HepG2 (cell line): Measurements from ENCODE around the gene MYADML2. TPM values are rescaled to one million over a fixed set of nuclear protein-coding genes. Genes with fewer than 3 reads are reported as not detected.

Experiments
- ATF6 ChIP-seq: sonication (generic); formaldehyde crosslinking; conservative IDR thresholded peaks from 2 replicates; pipeline ENCODE4 v1.4.0; 2020; ENCODE audit warnings: missing genetic modification reagents
- GATAD1 ChIP-seq: IDR thresholded peaks from 2 replicates; pipeline ENCODE4 v1.6.1; 2016; ENCODE audit warnings: missing genetic modification reagents, missing compliant biosample characterization
- HIVEP1 ChIP-seq: sonication (generic); formaldehyde crosslinking; IDR thresholded peaks from 2 replicates; pipeline ENCODE4 v1.4.0; 2020; ENCODE audit warnings: mild to moderate bottlenecking, missing genetic modification reagents
- NFE2L1 ChIP-seq: sonication (generic); formaldehyde crosslinking; IDR thresholded peaks from 2 replicates; pipeline ENCODE4 v1.4.0; 2020; ENCODE audit warnings: missing genetic modification reagents, mild to moderate bottlenecking, borderline replicate concordance
- NFIC ChIP-seq: IDR thresholded peaks from 2 replicates; pipeline ENCODE4 v1.6.1; 2012; ENCODE audit warnings: mild to moderate bottlenecking, low read length, inconsistent platforms
- NFRKB ChIP-seq: fragments of 450-650 bp; IDR thresholded peaks from 2 replicates; pipeline ENCODE4 v1.6.1; 2017
- POLR2AphosphoS2 ChIP-seq: IDR thresholded peaks from 2 replicates; pipeline ENCODE4 v1.6.1; 2011; ENCODE audit warnings: low read depth, low read length, improper control_type of control experiment
- SALL2 ChIP-seq: sonication (generic); formaldehyde crosslinking; IDR thresholded peaks from 2 replicates; pipeline ENCODE4 v1.8.1; 2023; ENCODE audit warnings: mild to moderate bottlenecking, missing genetic modification reagents, inconsistent platforms
- SOX6 ChIP-seq, 2 experiments: fragments of 450-650 bp in 1 of 2; sonication (generic) in 1 of 2; formaldehyde crosslinking in 1 of 2; IDR thresholded peaks; 2 replicates each; pipeline versions ENCODE4 v1.4.0 to v1.6.1; 2017 to 2020; ENCODE audit warnings: antibody characterized with exemption in 1 of 2, mild to moderate bottlenecking in 1 of 2, missing genetic modification reagents in 1 of 2
- TBX3 ChIP-seq: fragments of 450-650 bp; IDR thresholded peaks from 2 replicates; pipeline ENCODE4 v1.6.1; 2017; ENCODE audit warnings: antibody characterized with exemption, mild to moderate bottlenecking, inconsistent platforms, borderline replicate concordance
- TCF12 ChIP-seq, 2 experiments: fragments of 450-650 bp in 1 of 2; sonication (generic) in 1 of 2; formaldehyde crosslinking in 1 of 2; IDR thresholded peaks; 2 replicates each; pipeline versions ENCODE4 v1.6.1 to v1.8.0; 2017 to 2022; ENCODE audit warnings: antibody characterized with exemption in 1 of 2, mild to moderate bottlenecking in 1 of 2, missing genetic modification reagents in 1 of 2, moderate library complexity in 1 of 2
- YEATS2 ChIP-seq: sonication (generic); formaldehyde crosslinking; IDR thresholded peaks from 2 replicates; pipeline ENCODE4 v1.4.0; 2020; ENCODE audit warnings: missing genetic modification reagents, borderline replicate concordance
- ZNF224 ChIP-seq: sonication (generic); formaldehyde crosslinking; IDR thresholded peaks from 2 replicates; pipeline ENCODE4 v1.5.0; 2020; ENCODE audit warnings: mild to moderate bottlenecking, missing genetic modification reagents
- ZNF317 ChIP-seq: sonication (generic); formaldehyde crosslinking; IDR thresholded peaks from 2 replicates; pipeline ENCODE4 v1.5.0; 2020; ENCODE audit warnings: mild to moderate bottlenecking, missing genetic modification reagents
- ZNF572 ChIP-seq: sonication (generic); formaldehyde crosslinking; IDR thresholded peaks from 2 replicates; pipeline ENCODE4 v1.5.1; 2020; ENCODE audit warnings: mild to moderate bottlenecking, missing genetic modification reagents
- ZNF670 ChIP-seq: sonication (generic); formaldehyde crosslinking; IDR thresholded peaks from 2 replicates; pipeline ENCODE4 v1.8.0; 2022; ENCODE audit warnings: mild to moderate bottlenecking, missing genetic modification reagents, borderline replicate concordance
- ZNF746 ChIP-seq: sonication (generic); formaldehyde crosslinking; IDR thresholded peaks from 2 replicates; pipeline ENCODE4 v1.8.0; 2022; ENCODE audit warnings: mild to moderate bottlenecking, missing genetic modification reagents
- ZNF781 ChIP-seq: sonication (generic); formaldehyde crosslinking; IDR thresholded peaks from 2 replicates; pipeline ENCODE4 v1.5.1; 2020; ENCODE audit warnings: borderline replicate concordance, mild to moderate bottlenecking, missing genetic modification reagents; ENCODE audit errors: not compliant biosample characterization
- ZNF879 ChIP-seq: sonication (generic); formaldehyde crosslinking; IDR thresholded peaks from 2 replicates; pipeline ENCODE4 v1.8.1; 2023; ENCODE audit warnings: missing genetic modification reagents
- polyA plus RNA-seq, 8 experiments: library from polyadenylated mRNA; depleted of rRNA in 3 of 8; stranded (reverse) in 7 of 8; unstranded in 1 of 8; fragments of >200 nt; fragmentation: Illumina TruSeq in 4 of 8; extraction: Trizol in 4 of 8; gene quantifications; 2 replicates each; pipeline versions ENCODE4 v1.2.1 to v1.2.3, GENCODE V29; 2011 to 2016; ENCODE audit warnings: low read depth in 4 of 8, missing spikeins in 1 of 8, mixed read lengths in 1 of 8; ENCODE audit not compliant: insufficient read depth in 1 of 8
- total RNA-seq, 5 experiments: library from RNA; depleted of rRNA; stranded (reverse); fragments of >200 nt; fragmentation: Illumina TruSeq; extraction: Trizol; gene quantifications; 2 replicates each; pipeline ENCODE4 v1.2.3, GENCODE V29; 2016; ENCODE audit warnings: low read depth in 1 of 5
- TF ChIP-seq, protein P1 (sequence below): sonication (generic); formaldehyde crosslinking; IDR thresholded peaks from 2 replicates; pipeline ENCODE4 v1.4.0; 2020; ENCODE audit warnings: missing genetic modification reagents
- TF ChIP-seq, protein P2 (sequence below): sonication (generic); formaldehyde crosslinking; IDR thresholded peaks from 2 replicates; pipeline ENCODE4 v1.5.0; 2020; ENCODE audit warnings: missing genetic modification reagents, mild to moderate bottlenecking, borderline replicate concordance

MYADML2 gene
- total and polyA plus RNA-seq, 2 of the 13 experiments (the other 11 are each of a cell fraction or from before 2014, with no cell fraction given), result not detected

- no peak for TF ChIP-seq ATF6 (CRISPR knock-in tag)
- no peak for TF ChIP-seq TCF12 (IDR thresholded peaks at IDR 0.05)
- TF ChIP-seq TCF12 (CRISPR knock-in tag; IDR thresholded peaks at IDR 0.05), result no peak
- TF ChIP-seq NFIC, result no peak
- no peak for TF ChIP-seq POLR2AphosphoS2
- TF ChIP-seq HIVEP1 (CRISPR knock-in tag), result peak; percentile 20; the same call in 1 of the 2 replicates
- 0 out of 2 replicates have a peak, but pooled peaks have one; percentile 20 for TF ChIP-seq SALL2 (CRISPR knock-in tag)
- TF ChIP-seq ZNF317 (CRISPR knock-in tag), result no peak
- TF ChIP-seq ZNF746 (CRISPR knock-in tag), result 0 out of 2 replicates have a peak, but pooled peaks have one; percentile 34
- peak; percentile 74 for TF ChIP-seq ZNF781
- no peak for TF ChIP-seq NFRKB
- no peak for TF ChIP-seq ZNF572
- no peak for TF ChIP-seq NFE2L1 (CRISPR knock-in tag)
- peak; percentile 43 for TF ChIP-seq GATAD1
- no peak for TF ChIP-seq TBX3
- TF ChIP-seq ZNF224 (CRISPR knock-in tag), result no peak
- TF ChIP-seq SOX6 (IDR thresholded peaks at IDR 0.05), result no peak
- 0 out of 2 replicates have a peak, but pooled peaks have one; percentile 12 for TF ChIP-seq SOX6 (CRISPR knock-in tag; IDR thresholded peaks at IDR 0.05)
- TF ChIP-seq YEATS2 (CRISPR knock-in tag), result no peak
- no peak for TF ChIP-seq ZNF879
- TF ChIP-seq, protein P1, sequence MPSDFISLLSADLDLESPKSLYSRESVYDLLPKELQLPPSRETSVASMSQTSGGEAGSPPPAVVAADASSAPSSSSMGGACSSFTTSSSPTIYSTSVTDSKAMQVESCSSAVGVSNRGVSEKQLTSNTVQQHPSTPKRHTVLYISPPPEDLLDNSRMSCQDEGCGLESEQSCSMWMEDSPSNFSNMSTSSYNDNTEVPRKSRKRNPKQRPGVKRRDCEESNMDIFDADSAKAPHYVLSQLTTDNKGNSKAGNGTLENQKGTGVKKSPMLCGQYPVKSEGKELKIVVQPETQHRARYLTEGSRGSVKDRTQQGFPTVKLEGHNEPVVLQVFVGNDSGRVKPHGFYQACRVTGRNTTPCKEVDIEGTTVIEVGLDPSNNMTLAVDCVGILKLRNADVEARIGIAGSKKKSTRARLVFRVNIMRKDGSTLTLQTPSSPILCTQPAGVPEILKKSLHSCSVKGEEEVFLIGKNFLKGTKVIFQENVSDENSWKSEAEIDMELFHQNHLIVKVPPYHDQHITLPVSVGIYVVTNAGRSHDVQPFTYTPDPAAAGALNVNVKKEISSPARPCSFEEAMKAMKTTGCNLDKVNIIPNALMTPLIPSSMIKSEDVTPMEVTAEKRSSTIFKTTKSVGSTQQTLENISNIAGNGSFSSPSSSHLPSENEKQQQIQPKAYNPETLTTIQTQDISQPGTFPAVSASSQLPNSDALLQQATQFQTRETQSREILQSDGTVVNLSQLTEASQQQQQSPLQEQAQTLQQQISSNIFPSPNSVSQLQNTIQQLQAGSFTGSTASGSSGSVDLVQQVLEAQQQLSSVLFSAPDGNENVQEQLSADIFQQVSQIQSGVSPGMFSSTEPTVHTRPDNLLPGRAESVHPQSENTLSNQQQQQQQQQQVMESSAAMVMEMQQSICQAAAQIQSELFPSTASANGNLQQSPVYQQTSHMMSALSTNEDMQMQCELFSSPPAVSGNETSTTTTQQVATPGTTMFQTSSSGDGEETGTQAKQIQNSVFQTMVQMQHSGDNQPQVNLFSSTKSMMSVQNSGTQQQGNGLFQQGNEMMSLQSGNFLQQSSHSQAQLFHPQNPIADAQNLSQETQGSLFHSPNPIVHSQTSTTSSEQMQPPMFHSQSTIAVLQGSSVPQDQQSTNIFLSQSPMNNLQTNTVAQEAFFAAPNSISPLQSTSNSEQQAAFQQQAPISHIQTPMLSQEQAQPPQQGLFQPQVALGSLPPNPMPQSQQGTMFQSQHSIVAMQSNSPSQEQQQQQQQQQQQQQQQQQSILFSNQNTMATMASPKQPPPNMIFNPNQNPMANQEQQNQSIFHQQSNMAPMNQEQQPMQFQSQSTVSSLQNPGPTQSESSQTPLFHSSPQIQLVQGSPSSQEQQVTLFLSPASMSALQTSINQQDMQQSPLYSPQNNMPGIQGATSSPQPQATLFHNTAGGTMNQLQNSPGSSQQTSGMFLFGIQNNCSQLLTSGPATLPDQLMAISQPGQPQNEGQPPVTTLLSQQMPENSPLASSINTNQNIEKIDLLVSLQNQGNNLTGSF (CRISPR knock-in tag), result no peak
- TF ChIP-seq ZNF670, result no peak
- TF ChIP-seq, protein P2, sequence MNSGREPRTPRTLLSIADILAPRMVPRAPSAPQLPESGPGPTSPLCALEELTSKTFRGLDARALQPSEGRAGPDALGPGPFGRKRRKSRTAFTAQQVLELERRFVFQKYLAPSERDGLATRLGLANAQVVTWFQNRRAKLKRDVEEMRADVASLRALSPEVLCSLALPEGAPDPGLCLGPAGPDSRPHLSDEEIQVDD (CRISPR knock-in tag), result no peak
These were observed 56.4 kb downstream of the MYADML2 start (continued) for GRCh38 chr17:81890447-81891302.
